Activated CD4-positive, alpha-beta memory T cell treated with anti-CD3 and anti-CD28 coated beads for 36 hours (primary cell): ENCODE results near the gene TFAP2A. TPM values are rescaled to one million over a fixed set of nuclear protein-coding genes. Genes with fewer than 3 reads are reported as not detected.

ENCODE experiments used
- CTCF ChIA-PET: fragments of 350-600 bp; sonication (Branson Sonifier 250); formaldehyde crosslinking; loops from one replicate; lab custom pipeline; 2021; ENCODE audit warnings: antibody characterized with exemption, inconsistent platforms; lab: Charles Lee
- POLR2A ChIA-PET: fragments of 350-600 bp; sonication (Branson Sonifier 250); formaldehyde crosslinking; loops from one replicate; lab custom pipeline; 2021; ENCODE audit warnings: antibody characterized with exemption; lab: Charles Lee
- DNase-seq: peaks from one replicate; pipeline ENCODE4 v3.0.0-alpha.2; 2020
- H3K27ac Mint-ChIP-seq: one replicate; pipeline ENCODE4 v1.8.0; 2021; ENCODE audit warnings: mixed read lengths
- H3K27me3 Mint-ChIP-seq: one replicate; pipeline ENCODE4 v1.8.0; 2021; ENCODE audit warnings: mixed read lengths
- H3K36me3 Mint-ChIP-seq: one replicate; pipeline ENCODE4 v1.8.0; 2021; ENCODE audit warnings: mixed read lengths
- H3K4me1 Mint-ChIP-seq: one replicate; pipeline ENCODE4 v1.8.0; 2021; ENCODE audit warnings: low read depth, mixed read lengths
- H3K4me3 Mint-ChIP-seq: one replicate; pipeline ENCODE4 v1.8.0; 2021; ENCODE audit warnings: mild to moderate bottlenecking, mixed read lengths
- H3K9me3 Mint-ChIP-seq: one replicate; pipeline ENCODE4 v1.8.0; 2021; ENCODE audit warnings: mixed read lengths
- intact Hi-C: fragments of 100-400 bp; cut with micrococcal nuclease; formaldehyde crosslinking; loops from one replicate; pipeline ENCODE4 v1.15.1; 2023
- total RNA-seq, 2 experiments: library from RNA; stranded (reverse); gene quantifications; one replicate each; pipeline ENCODE4 v1.2.3, GENCODE V29; 2021

Gene TFAP2A
- total RNA-seq, 2 experiments from 2014 or later: 0.21 TPM; not detected in 1

- H3K4me3 Mint-ChIP-seq: no peak overlapping the region
- DNase-seq: no peak
- ChIA-PET POLR2A (no interaction called here), CTCF (no interaction called here)
- no peaks in the 10 kb centered on the region for H3K4me1 Mint-ChIP-seq
- intact Hi-C loops: no loop called here
- H3K9me3 Mint-ChIP-seq: no peaks in the 10 kb centered on the region
- H3K27ac Mint-ChIP-seq: no peak overlapping the region
- peaks cover 15% of the 10 kb centered on the region for H3K27me3 Mint-ChIP-seq
- H3K36me3 Mint-ChIP-seq: no peaks in the 10 kb centered on the region
Observed at GRCh38 chr6:10446548-10446947, 31.7 kb upstream of the TFAP2A start.

DNA sequence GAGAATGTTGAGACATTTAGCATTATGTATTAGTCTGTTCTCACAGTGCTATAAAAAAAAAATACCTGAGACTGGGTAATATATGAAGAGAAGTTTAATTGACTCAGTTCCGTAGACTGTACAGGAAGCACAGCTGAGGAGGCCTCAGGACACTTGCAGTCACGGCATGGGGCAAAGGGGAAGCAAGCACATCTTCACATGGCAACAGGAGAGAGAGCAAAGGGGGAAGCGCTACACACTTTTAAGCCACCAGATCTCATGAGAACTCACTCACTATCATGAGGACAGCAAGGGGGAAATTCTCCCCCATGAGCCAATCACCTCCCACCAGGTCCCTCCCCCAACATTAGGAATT lies 26.8 kb upstream of the TFAP2A start:
- CTCF ChIA-PET: no interaction called here
- Mint-ChIP-seq H3K27me3 (peaks cover 14% of the 10 kb centered on the region), H3K36me3 (no peaks in the 10 kb centered on the region), H3K4me1 (no peaks in the 10 kb centered on the region), H3K4me3 (no peak overlapping the region), H3K27ac (no peak overlapping the region), H3K9me3 (no peaks in the 10 kb centered on the region)
- POLR2A ChIA-PET: no interaction called here
- intact Hi-C loops: no loop called here
- DNase-seq: no peak

DNA sequence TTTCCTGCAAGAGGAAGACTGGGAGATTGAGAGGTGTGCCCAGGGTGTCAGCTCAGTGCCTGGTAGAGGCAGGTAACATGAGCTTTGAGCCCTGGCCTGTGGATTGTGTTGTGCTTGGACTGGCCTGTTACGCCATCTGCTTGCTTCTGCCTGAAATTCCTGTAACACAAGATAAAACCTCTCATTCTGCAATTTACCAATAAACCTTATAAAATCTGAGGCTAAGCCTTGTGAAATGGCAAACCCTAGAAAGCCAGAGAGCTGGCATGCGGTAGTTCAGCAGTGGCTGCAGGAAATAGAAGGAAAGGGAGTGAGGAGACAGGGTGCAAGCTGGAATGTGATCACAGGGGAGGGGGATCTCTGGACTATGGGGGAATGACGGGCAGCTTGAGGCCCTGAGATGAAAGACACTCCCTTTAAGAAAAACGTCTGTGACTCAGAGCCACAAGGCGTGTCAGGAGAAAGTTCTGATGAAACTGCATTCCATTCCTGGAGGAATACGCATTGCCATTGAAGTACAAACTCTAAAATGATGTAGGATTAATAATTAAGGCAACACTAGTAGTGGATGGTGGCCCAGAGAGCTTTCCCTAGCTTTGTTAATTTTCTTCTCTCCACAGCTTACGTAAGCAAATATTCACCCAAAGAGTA lies 26.3 kb upstream of the TFAP2A start:
- Mint-ChIP-seq H3K27ac (no peak overlapping the region), H3K4me3 (no peak overlapping the region)
- CTCF ChIA-PET: no interaction called here

DNA sequence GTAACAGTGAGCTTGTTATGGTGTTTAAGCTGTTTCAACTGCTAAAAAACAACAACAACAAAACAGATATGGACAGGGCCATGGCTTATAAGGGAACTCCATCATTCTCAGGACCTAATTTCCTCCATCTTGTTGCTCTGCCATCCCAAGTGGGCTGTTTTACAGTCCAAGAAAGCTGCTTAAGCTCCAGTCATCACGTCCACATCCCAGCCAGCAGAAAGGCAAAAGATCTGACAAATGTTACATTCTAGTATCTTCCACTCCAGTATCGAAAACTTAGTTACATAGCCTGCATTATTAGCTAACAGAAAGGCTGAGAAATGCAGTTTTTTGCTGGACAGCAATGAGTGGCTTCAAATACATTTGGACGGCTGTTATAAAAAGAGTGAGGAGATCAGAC lies 23.0 kb upstream of the TFAP2A start:
- POLR2A ChIA-PET: no interaction called here
- Mint-ChIP-seq H3K36me3 (no peaks in the 10 kb centered on the region), H3K4me3 (no peak overlapping the region), H3K27me3 (peaks cover 18% of the 10 kb centered on the region), H3K4me1 (peaks cover 4% of the 10 kb centered on the region), H3K27ac (no peak overlapping the region), H3K9me3 (no peaks in the 10 kb centered on the region)
- CTCF ChIA-PET: interaction anchor here (0.6 to 1.3 kb wide), 3 partner anchors 8 to 165 kb away, joined by 3 to 4 read pairs (median 4); no protein-coding TSS in a partner anchor
- DNase-seq: no peak
- intact Hi-C loops: no loop called here

More for the DNA sequence above, 26.3 kb upstream of the TFAP2A start:
- Mint-ChIP-seq H3K9me3 (no peaks in the 10 kb centered on the region), H3K27me3 (peaks cover 14% of the 10 kb centered on the region), H3K4me1 (no peaks in the 10 kb centered on the region), H3K36me3 (no peaks in the 10 kb centered on the region)
- POLR2A ChIA-PET: no interaction called here
- no peak for DNase-seq
- intact Hi-C loops: no loop called here

GRCh38 chr6:10434235-10434634 lies 19.4 kb upstream of the TFAP2A start:
- Mint-ChIP-seq H3K36me3 (no peaks in the 10 kb centered on the region), H3K4me1 (peaks cover 9% of the 10 kb centered on the region), H3K4me3 (no peak overlapping the region), H3K9me3 (no peaks in the 10 kb centered on the region), H3K27ac (no peak overlapping the region), H3K27me3 (peaks cover 21% of the 10 kb centered on the region)
- ChIA-PET POLR2A (no interaction called here), CTCF (interaction anchor here (2.6 kb wide), 1 partner anchor 1452 kb away, joined by 16 read pairs; no protein-coding TSS in a partner anchor)
- no peak for DNase-seq
- intact Hi-C loops: no loop called here

DNA sequence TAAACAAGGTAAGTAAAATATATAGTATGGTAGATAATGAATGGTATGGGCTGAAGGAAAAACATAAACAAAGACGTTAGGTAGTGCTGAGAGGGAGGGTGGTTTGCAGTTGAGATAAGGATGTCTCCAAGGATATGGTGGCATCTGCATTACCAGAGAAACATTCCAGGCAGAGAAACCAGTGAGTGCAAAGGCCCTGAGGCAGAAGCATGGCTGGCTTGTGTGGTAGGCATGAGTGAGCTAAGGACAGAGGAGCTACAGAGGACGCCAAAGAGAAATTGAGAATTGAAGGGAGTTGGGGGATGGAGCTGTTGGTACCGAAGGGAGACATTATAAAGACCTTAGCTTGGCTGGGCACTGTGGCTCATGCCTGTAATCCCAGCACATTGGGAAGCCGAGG lies 18.4 kb upstream of the TFAP2A start:
- intact Hi-C loops: no loop called here

GRCh38 chr6:10431423-10432164 lies 16.7 kb upstream of the TFAP2A start:
- H3K4me3 Mint-ChIP-seq: no peak overlapping the region

More for the DNA sequence above, 18.4 kb upstream of the TFAP2A start:
- no peaks in the 10 kb centered on the region for H3K36me3 Mint-ChIP-seq
- POLR2A ChIA-PET: no interaction called here
- no peak overlapping the region for H3K4me3 Mint-ChIP-seq
- DNase-seq: no peak
- H3K4me1 Mint-ChIP-seq: peaks cover 9% of the 10 kb centered on the region
- no peak overlapping the region for H3K27ac Mint-ChIP-seq
- no peaks in the 10 kb centered on the region for H3K9me3 Mint-ChIP-seq
- H3K27me3 Mint-ChIP-seq: peaks cover 22% of the 10 kb centered on the region
- CTCF ChIA-PET: interaction anchor here (2.6 kb wide), 1 partner anchor 1451 kb away, joined by 16 read pairs; no protein-coding TSS in a partner anchor

DNA sequence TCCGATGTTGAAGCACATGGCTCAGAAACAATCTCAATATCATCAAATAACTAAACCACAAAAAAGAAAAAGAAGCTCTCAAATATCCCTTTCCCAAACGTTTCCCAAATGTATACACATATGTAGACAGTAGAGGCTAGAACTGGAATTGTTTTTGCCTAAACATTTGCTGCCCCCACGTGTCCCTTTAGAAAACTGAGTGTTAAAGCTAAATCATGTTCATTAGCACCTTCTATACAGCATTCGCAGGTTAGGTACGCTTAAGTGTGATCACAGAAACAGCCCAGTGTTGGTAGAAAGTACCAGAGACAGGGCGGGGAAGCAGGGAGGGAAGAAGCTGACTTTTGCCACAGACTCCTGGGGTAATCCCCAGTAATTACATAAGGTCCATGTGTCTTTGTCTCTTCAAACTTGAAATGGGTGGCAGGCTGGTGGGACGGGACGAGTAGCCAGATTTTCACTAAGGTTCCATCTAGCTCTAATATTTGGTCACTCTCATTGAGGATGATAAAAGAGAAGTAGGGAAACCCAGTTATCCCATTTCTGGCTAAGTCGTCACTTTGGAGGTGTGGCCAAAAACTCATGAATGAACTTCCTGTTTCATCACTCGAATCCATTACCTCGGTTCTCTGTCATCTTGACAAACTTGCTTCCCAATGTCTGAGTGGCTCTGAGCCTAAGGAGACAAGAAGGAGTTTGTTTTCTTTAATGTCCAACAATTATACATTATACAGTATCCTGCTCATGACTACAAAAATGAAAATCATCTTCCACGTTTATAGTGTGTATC lies 15.0 kb upstream of the TFAP2A start:
- CTCF ChIA-PET: interaction anchor here (0.8 to 1.7 kb wide), 11 partner anchors 9 to 1446 kb away, joined by 3 to 14 read pairs (median 4); no protein-coding TSS in a partner anchor
- H3K4me1 Mint-ChIP-seq: peaks cover 20% of the 10 kb centered on the region
- H3K4me3 Mint-ChIP-seq: peak overlapping the region; percentile 43
- H3K27me3 Mint-ChIP-seq: peaks cover 45% of the 10 kb centered on the region
- H3K27ac Mint-ChIP-seq: no peak overlapping the region
- POLR2A ChIA-PET: no interaction called here
- intact Hi-C loops: loop anchor here (2.0 kb wide), 1 partner anchor 889 kb away; no protein-coding TSS in a partner anchor
- no peaks in the 10 kb centered on the region for H3K9me3 Mint-ChIP-seq
- DNase-seq: no peak
- H3K36me3 Mint-ChIP-seq: no peaks in the 10 kb centered on the region

More at GRCh38 chr6:10431423-10432164, 16.7 kb upstream of the TFAP2A start:
- H3K4me1 Mint-ChIP-seq: peaks cover 12% of the 10 kb centered on the region
- no peak for DNase-seq
- ChIA-PET POLR2A (no interaction called here), CTCF (no interaction called here)
- no peaks in the 10 kb centered on the region for H3K36me3 Mint-ChIP-seq
- no peaks in the 10 kb centered on the region for H3K9me3 Mint-ChIP-seq
- intact Hi-C loops: no loop called here
- peaks cover 34% of the 10 kb centered on the region for H3K27me3 Mint-ChIP-seq
- no peak overlapping the region for H3K27ac Mint-ChIP-seq

GRCh38 chr6:10426781-10427279 lies 12.0 kb upstream of the TFAP2A start:
- Mint-ChIP-seq H3K27me3 (peaks cover 64% of the 10 kb centered on the region), H3K27ac (no peak overlapping the region), H3K4me1 (peaks cover 18% of the 10 kb centered on the region), H3K9me3 (no peaks in the 10 kb centered on the region), H3K4me3 (peak overlapping the region; percentile 39), H3K36me3 (no peaks in the 10 kb centered on the region)
- CTCF ChIA-PET: interaction anchor here (1.6 kb wide), 1 partner anchor 11 kb away, joined by 4 read pairs; no protein-coding TSS in a partner anchor
- POLR2A ChIA-PET: no interaction called here
- intact Hi-C loops: no loop called here
- no peak for DNase-seq

DNA sequence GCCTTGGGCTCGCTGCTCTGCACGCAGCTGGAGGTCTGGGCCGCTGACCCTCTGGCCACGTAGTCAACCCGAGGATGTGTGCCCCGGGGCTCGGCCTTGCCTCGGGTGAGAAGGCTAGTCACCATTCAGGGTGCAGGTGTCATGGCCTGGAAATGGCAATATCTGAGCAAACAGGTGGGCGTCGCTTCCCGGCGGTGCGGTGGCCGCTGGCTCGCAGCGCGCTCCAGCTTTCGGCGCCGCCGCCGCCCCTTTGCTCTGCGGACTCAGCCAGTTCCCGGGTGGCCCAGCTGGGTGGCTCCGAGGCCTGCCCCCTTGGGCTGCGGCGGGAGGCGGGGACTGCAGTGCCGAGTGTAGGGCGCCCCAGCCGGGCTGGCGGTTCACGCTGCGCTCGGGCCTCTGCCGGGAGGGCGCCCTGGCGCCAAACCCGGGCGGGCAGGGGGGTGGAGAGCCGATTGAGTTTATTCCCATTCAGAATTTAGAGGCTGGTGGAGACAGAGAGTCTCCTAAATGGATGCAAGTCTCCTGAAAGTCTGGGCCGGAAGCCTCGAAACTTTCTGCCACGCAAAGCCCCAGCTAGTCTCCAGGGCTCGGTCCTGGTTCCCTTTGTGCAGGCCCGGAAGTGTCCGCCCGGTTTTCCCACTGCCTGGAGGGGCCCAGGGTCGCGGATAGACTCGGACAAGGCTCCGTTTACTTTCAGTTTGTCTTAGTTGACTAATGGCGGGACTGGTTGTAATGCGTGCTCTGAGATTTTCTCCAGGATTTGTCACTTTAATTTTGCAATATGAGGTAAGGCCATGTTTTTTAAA lies 11.3 kb upstream of the TFAP2A start:
- H3K9me3 Mint-ChIP-seq: no peaks in the 10 kb centered on the region
- no peak for DNase-seq
- no peak overlapping the region for H3K27ac Mint-ChIP-seq
- intact Hi-C loops: no loop called here
- peak overlapping the region; percentile 39 for H3K4me3 Mint-ChIP-seq
- ChIA-PET POLR2A (no interaction called here), CTCF (interaction anchor here (1.6 kb wide), 1 partner anchor 11 kb away, joined by 4 read pairs; no protein-coding TSS in a partner anchor)
- no peaks in the 10 kb centered on the region for H3K36me3 Mint-ChIP-seq
- peaks cover 70% of the 10 kb centered on the region for H3K27me3 Mint-ChIP-seq
- peaks cover 18% of the 10 kb centered on the region for H3K4me1 Mint-ChIP-seq
